Thyroid gland (tissue), 4 donors: ENCODE measurements around the gene DNAJB2.

Experiments
- POLR2A ChIP-seq, 2 donors: fragments of 450-650 bp; IDR thresholded peaks; one replicate each; pipeline ENCODE4 v1.6.1; 2017; ENCODE audit warnings: antibody characterized with exemption in 2 of 2, mild to moderate bottlenecking in 2 of 2, moderate library complexity in 1 of 2
- TF ChIP-seq, protein P1 (sequence below), 6 experiments: fragments of 200-600 bp in 3 of 6; fragments of 450-650 bp in 3 of 6; sonication (generic) in 3 of 6; IDR thresholded peaks; one replicate each; pipeline ENCODE4 v1.5.1; 2016 to 2019; ENCODE audit warnings: antibody characterized with exemption in 6 of 6, mild to moderate bottlenecking in 2 of 6, inconsistent platforms in 1 of 6, moderate library complexity in 1 of 6

DNA sequence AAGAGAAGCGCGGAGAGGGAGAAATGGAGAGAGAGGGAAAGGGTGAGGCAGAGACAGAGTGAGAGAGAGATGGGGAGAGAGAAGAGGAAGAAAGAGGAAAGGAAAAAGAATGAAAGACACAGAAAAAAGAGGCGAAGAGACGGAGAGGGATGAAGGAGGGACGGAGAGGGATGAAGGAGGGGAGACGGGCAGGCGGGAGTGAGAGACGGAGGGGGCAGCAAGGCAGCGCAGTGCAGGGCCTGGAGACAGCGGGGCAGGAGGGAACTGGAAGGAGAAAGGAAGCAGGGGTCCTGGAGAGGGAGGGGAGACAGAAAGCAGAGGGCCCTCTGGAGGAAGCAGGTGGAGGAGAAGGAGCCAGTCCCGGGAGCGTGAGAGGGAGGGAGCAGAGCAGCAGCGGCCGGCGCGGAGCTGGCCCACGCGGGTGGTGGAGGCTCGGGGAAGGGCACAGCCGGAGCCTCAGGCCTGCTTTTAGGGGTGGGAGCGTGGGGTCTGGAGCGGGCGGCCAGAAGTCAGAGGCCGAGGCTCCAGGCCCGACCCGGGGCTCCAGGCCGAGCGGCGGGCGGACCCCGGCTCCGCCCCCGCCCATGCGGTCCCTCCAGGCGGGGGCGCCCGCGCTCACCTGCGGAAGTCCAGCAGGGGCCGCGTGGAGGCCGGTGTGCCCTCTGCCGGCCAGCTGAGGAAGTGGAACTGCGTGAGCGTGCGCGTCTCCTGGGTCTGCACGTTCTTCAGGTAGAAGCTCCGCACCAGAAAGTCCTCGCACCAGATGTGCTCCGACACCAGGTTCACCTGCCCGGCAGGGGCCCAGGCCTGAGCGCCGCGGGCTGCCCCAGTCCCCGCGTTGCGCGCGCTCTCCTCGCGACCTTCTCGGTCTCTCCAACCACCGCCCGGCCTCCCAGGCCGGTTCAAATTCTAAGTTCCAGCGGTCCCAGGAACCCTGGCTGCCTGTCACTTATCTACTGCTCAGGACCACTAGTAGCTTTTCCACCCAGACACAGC lies 15.5 kb downstream of the DNAJB2 start:
- TF ChIP-seq, protein P1, sequence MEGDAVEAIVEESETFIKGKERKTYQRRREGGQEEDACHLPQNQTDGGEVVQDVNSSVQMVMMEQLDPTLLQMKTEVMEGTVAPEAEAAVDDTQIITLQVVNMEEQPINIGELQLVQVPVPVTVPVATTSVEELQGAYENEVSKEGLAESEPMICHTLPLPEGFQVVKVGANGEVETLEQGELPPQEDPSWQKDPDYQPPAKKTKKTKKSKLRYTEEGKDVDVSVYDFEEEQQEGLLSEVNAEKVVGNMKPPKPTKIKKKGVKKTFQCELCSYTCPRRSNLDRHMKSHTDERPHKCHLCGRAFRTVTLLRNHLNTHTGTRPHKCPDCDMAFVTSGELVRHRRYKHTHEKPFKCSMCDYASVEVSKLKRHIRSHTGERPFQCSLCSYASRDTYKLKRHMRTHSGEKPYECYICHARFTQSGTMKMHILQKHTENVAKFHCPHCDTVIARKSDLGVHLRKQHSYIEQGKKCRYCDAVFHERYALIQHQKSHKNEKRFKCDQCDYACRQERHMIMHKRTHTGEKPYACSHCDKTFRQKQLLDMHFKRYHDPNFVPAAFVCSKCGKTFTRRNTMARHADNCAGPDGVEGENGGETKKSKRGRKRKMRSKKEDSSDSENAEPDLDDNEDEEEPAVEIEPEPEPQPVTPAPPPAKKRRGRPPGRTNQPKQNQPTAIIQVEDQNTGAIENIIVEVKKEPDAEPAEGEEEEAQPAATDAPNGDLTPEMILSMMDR (IDR thresholded peaks at IDR 0.05), result peak; percentile 60 to 100 (median 99)
- TF ChIP-seq POLR2A (IDR thresholded peaks at IDR 0.05), result peak in 1 of 2 donors; percentile 41
